ENCODE data around the gene SNX3. TPM values are rescaled to one million over a fixed set of nuclear protein-coding genes. Genes with fewer than 3 reads are reported as not detected.

The SNX3 gene
- total RNA-seq, 1 donor from 2014 or later: 93.1 TPM

- Mint-ChIP-seq H3K4me1 (ENCODE audit: unreplicated experiment) (peaks cover 8% of the 10 kb centered on the region), H3K27me3 (no peaks in the 10 kb centered on the region), H3K9me3 (no peaks in the 10 kb centered on the region), H3K27ac (peak overlapping the region; percentile 30), H3K4me3 (no peak overlapping the region), H3K36me3 (peaks cover 4% of the 10 kb centered on the region)
- TF ChIP-seq CTCF (conservative IDR thresholded peaks at IDR 0.05): no peak
- DNase-seq (ENCODE audit: extremely low spot score, unreplicated experiment): no peak
These were observed 60.2 kb downstream of the SNX3 start for GRCh38 chr6:108200631-108201030.

GRCh38 chr6:108200186-108200585, 60.7 kb downstream of the SNX3 start:
- H3K4me3 Mint-ChIP-seq: no peak overlapping the region
- no peaks in the 10 kb centered on the region for H3K9me3 Mint-ChIP-seq
- DNase-seq (ENCODE audit: extremely low spot score, unreplicated experiment): no peak
- H3K4me1 Mint-ChIP-seq (ENCODE audit: unreplicated experiment): peaks cover 8% of the 10 kb centered on the region
- no peak for TF ChIP-seq CTCF (conservative IDR thresholded peaks at IDR 0.05)
- H3K27ac Mint-ChIP-seq: no peak overlapping the region
- H3K27me3 Mint-ChIP-seq: no peaks in the 10 kb centered on the region
- no peaks in the 10 kb centered on the region for H3K36me3 Mint-ChIP-seq

GRCh38 chr6:108198761-108199498, 61.9 kb downstream of the SNX3 start:
- no peaks in the 10 kb centered on the region for H3K9me3 Mint-ChIP-seq
- H3K36me3 Mint-ChIP-seq: no peaks in the 10 kb centered on the region
- DNase-seq (ENCODE audit: extremely low spot score, unreplicated experiment): no peak
- H3K4me3 Mint-ChIP-seq: no peak overlapping the region
- peaks cover 8% of the 10 kb centered on the region for H3K4me1 Mint-ChIP-seq (ENCODE audit: unreplicated experiment)
- peaks cover 5% of the 10 kb centered on the region for H3K27me3 Mint-ChIP-seq
- H3K27ac Mint-ChIP-seq: no peak overlapping the region
- no peak for TF ChIP-seq CTCF (conservative IDR thresholded peaks at IDR 0.05)

- H3K9me3 Mint-ChIP-seq: no peaks in the 10 kb centered on the region
- H3K27me3 Mint-ChIP-seq: peaks cover 19% of the 10 kb centered on the region
- DNase-seq (ENCODE audit: extremely low spot score, unreplicated experiment): no peak
- TF ChIP-seq CTCF (conservative IDR thresholded peaks at IDR 0.05): no peak
- H3K27ac Mint-ChIP-seq: no peak overlapping the region
- peaks cover 4% of the 10 kb centered on the region for H3K4me1 Mint-ChIP-seq (ENCODE audit: unreplicated experiment)
- H3K4me3 Mint-ChIP-seq: no peak overlapping the region
- H3K36me3 Mint-ChIP-seq: no peaks in the 10 kb centered on the region
These were observed 65.6 kb downstream of the SNX3 start for GRCh38 chr6:108195209-108195608.

GRCh38 chr6:108194503-108194902, 66.3 kb downstream of the SNX3 start:
- H3K4me1 Mint-ChIP-seq (ENCODE audit: unreplicated experiment): no peaks in the 10 kb centered on the region
- no peak for TF ChIP-seq CTCF (conservative IDR thresholded peaks at IDR 0.05)
- peaks cover 24% of the 10 kb centered on the region for H3K27me3 Mint-ChIP-seq
- no peaks in the 10 kb centered on the region for H3K9me3 Mint-ChIP-seq
- H3K27ac Mint-ChIP-seq: no peak overlapping the region
- no peaks in the 10 kb centered on the region for H3K36me3 Mint-ChIP-seq
- H3K4me3 Mint-ChIP-seq: no peak overlapping the region
- DNase-seq (ENCODE audit: extremely low spot score, unreplicated experiment): no peak
